ENCODE data around the gene PATL2. TPM values are rescaled to one million over a fixed set of nuclear protein-coding genes. Genes with fewer than 3 reads are reported as not detected.
"Not testable (repeated sequence)": the region's sequence is repeated elsewhere in the genome, so short reads cannot be mapped to it uniquely, and the experiment has no call there.

Gene PATL2
- total RNA-seq, 4 donors from 2014 or later = 0.28 to 2.0 (median 2.0) TPM; not detected in 1

DNA sequence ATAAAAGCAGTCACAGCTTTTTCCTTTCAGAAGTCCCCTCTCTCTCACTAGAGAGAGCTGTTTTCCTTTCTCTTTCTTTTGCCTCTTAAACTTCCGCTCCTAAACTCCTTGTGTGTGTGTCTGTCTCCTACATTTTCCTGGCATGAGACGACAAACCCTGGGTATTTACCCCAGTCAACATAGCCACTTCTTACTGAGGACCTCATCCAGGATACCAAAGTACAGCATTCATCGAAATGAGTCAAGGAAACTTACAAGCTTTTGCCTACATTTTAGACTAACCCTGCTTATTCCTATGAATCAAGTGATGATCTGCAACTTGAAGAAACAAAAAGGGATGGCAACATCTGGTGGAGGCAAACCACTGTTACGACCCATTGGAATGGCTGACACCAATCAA, 16.7 kb downstream of the PATL2 start:
- Histone ChIP-seq H3K9me3 (no peaks in the 10 kb centered on the region), H3K27ac (no peak overlapping the region), H3K4me3 (no peak overlapping the region), H3K4me1 (no peaks in the 10 kb centered on the region), H3K27me3 (no peaks in the 10 kb centered on the region), H3K36me3 (no peaks in the 10 kb centered on the region)
- intact Hi-C loops (cut with DNase I; ENCODE audit: low total_unique reads) = no loop called here
- DNase-seq = no peak
- TF ChIP-seq POLR2A (IDR thresholded peaks at IDR 0.05) = no peak
- TF ChIP-seq, protein P1, sequence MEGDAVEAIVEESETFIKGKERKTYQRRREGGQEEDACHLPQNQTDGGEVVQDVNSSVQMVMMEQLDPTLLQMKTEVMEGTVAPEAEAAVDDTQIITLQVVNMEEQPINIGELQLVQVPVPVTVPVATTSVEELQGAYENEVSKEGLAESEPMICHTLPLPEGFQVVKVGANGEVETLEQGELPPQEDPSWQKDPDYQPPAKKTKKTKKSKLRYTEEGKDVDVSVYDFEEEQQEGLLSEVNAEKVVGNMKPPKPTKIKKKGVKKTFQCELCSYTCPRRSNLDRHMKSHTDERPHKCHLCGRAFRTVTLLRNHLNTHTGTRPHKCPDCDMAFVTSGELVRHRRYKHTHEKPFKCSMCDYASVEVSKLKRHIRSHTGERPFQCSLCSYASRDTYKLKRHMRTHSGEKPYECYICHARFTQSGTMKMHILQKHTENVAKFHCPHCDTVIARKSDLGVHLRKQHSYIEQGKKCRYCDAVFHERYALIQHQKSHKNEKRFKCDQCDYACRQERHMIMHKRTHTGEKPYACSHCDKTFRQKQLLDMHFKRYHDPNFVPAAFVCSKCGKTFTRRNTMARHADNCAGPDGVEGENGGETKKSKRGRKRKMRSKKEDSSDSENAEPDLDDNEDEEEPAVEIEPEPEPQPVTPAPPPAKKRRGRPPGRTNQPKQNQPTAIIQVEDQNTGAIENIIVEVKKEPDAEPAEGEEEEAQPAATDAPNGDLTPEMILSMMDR (IDR thresholded peaks at IDR 0.05) = no peak

GRCh38 chr15:44692659-44693058, 18.5 kb downstream of the PATL2 start:
- no peaks in the 10 kb centered on the region for H3K4me1 ChIP-seq
- intact Hi-C loops (cut with DNase I; ENCODE audit: low total_unique reads) = no loop called here
- no peaks in the 10 kb centered on the region for H3K27me3 ChIP-seq
- TF ChIP-seq, protein P1 (IDR thresholded peaks at IDR 0.05) = no peak
- no peak for TF ChIP-seq POLR2A (IDR thresholded peaks at IDR 0.05)
- no peaks in the 10 kb centered on the region for H3K36me3 ChIP-seq
- no peak for DNase-seq
- H3K27ac ChIP-seq = no peak overlapping the region
- no peaks in the 10 kb centered on the region for H3K9me3 ChIP-seq
- H3K4me3 ChIP-seq = no peak overlapping the region

DNA sequence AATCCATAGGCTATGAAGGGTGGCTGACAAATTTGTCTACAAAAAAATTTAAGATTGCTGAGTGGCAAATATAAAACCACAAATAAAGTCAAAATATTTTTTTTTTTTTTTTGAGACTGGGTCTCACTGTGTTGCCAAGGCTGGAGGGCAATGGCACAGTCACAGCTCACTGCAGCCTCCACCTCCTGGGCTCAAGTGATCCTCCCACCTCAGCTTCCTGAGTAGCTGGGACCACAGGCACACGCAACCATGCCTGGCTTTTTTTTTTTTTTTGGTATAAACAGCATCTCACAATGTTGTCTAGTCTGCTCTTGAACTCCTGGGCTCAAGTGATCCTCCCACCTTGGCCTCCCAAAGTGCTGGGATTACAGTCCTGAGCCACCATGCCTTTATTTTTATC, 20.9 kb downstream of the PATL2 start:
- H3K27me3 ChIP-seq; H3K27ac ChIP-seq; DNase-seq; H3K9me3 ChIP-seq; intact Hi-C loops (cut with DNase I; ENCODE audit: low total_unique reads); H3K36me3 ChIP-seq; H3K4me3 ChIP-seq; H3K4me1 ChIP-seq: not testable (repeated sequence)

- H3K36me3 ChIP-seq, DNase-seq, H3K9me3 ChIP-seq, H3K4me3 ChIP-seq, H3K4me1 ChIP-seq, H3K27ac ChIP-seq, H3K27me3 ChIP-seq: not testable (repeated sequence)
- intact Hi-C loops (cut with DNase I; ENCODE audit: low total_unique reads) = loop anchor here (10.0 kb wide), 1 partner anchor 65 kb away; no protein-coding TSS in a partner anchor
These were observed 21.8 kb downstream of the PATL2 start for GRCh38 chr15:44689318-44689717.

- H3K4me1 ChIP-seq, H3K9me3 ChIP-seq, H3K27me3 ChIP-seq, H3K27ac ChIP-seq, H3K36me3 ChIP-seq, H3K4me3 ChIP-seq, DNase-seq: not testable (repeated sequence)
- intact Hi-C loops (cut with DNase I; ENCODE audit: low total_unique reads) = loop anchor here (10.0 kb wide), 1 partner anchor 58 kb away; no protein-coding TSS in a partner anchor
These were observed 28.1 kb downstream of the PATL2 start for GRCh38 chr15:44682809-44683682.

GRCh38 chr15:44682211-44682610, 28.9 kb downstream of the PATL2 start:
- Histone ChIP-seq H3K4me1 (no peaks in the 10 kb centered on the region), H3K36me3 (no peaks in the 10 kb centered on the region), H3K27ac (no peak overlapping the region), H3K9me3 (no peaks in the 10 kb centered on the region), H3K4me3 (no peak overlapping the region), H3K27me3 (no peaks in the 10 kb centered on the region)
- no peak for DNase-seq
- intact Hi-C loops (cut with DNase I; ENCODE audit: low total_unique reads) = loop anchor here (10.0 kb wide), 1 partner anchor 57 kb away; no protein-coding TSS in a partner anchor
- no peak for TF ChIP-seq POLR2A (IDR thresholded peaks at IDR 0.05)
- TF ChIP-seq, protein P1 (IDR thresholded peaks at IDR 0.05) = no peak
